ENCODE data around the gene ETV1.

GRCh38 chr7:14000247-14000646 lies 10.8 kb upstream of the ETV1 start:
- TF ChIP-seq CTCF (IDR thresholded peaks at IDR 0.05; ENCODE audit: low read depth, low read length, missing input control) (no peak), MAX (IDR thresholded peaks at IDR 0.05) (no peak), SP1 (IDR thresholded peaks at IDR 0.05) (no peak), REST (IDR thresholded peaks at IDR 0.05) (no peak), HNF4A (conservative IDR thresholded peaks at IDR 0.05) (no peak), RAD21 (IDR thresholded peaks at IDR 0.05) (no peak), ZBTB33 (IDR thresholded peaks at IDR 0.05) (no peak), TAF1 (conservative IDR thresholded peaks at IDR 0.05) (no peak), YY1 (IDR thresholded peaks at IDR 0.05) (no peak), JUND (IDR thresholded peaks at IDR 0.05) (no peak)

Data from liver (tissue), 3 donors.